RWPE2 (cell line): ENCODE measurements around the gene IRF2.

Experiments
- ATAC-seq: fragments of 200-7000 bp; cut with Tn5 transposase; 3 replicates; pipeline ENCODE4 v1.9.1; 2021; ENCODE audit warnings: low read depth
- DNase-seq: peaks from one replicate; pipeline ENCODE4 v3.0.0-alpha.2; 2020; ENCODE audit warnings: low spot score
- H3K27ac ChIP-seq: fragments of 450-650 bp; 2 replicates; pipeline ENCODE4 v1.5.1; 2017; ENCODE audit warnings: mild to moderate bottlenecking; ENCODE audit not compliant: poor library complexity, severe bottlenecking
- H3K27me3 ChIP-seq: fragments of 250-450 bp; sonication (Bioruptor Pico); 2 replicates; pipeline ENCODE4 v1.5.1; 2021; ENCODE audit warnings: mild to moderate bottlenecking, moderate library complexity; ENCODE audit not compliant: insufficient read depth, poor library complexity, severe bottlenecking
- H3K36me3 ChIP-seq: fragments of 250-450 bp; sonication (Bioruptor Pico); 2 replicates; pipeline ENCODE4 v1.5.1; 2020; ENCODE audit warnings: low read depth, mild to moderate bottlenecking, moderate library complexity
- H3K4me1 ChIP-seq: fragments of 250-450 bp; sonication (Bioruptor Pico); 2 replicates; pipeline ENCODE4 v1.5.1; 2021; ENCODE audit warnings: mild to moderate bottlenecking, moderate library complexity; ENCODE audit not compliant: insufficient read depth, poor library complexity, severe bottlenecking
- H3K4me3 ChIP-seq: fragments of 250-450 bp; sonication (Bioruptor Pico); 2 replicates; pipeline ENCODE4 v1.5.1; 2021; ENCODE audit warnings: mild to moderate bottlenecking, moderate library complexity; ENCODE audit not compliant: severe bottlenecking
- H3K9me3 ChIP-seq: fragments of 250-450 bp; sonication (Bioruptor Pico); 2 replicates; pipeline ENCODE4 v1.5.1; 2021; ENCODE audit warnings: mild to moderate bottlenecking, moderate library complexity; ENCODE audit not compliant: severe bottlenecking
- TF ChIP-seq, protein P1 (sequence below): fragments of 450-650 bp; IDR thresholded peaks from one replicate; pipeline ENCODE4 v1.5.1; 2017; ENCODE audit warnings: mild to moderate bottlenecking, moderate library complexity; ENCODE audit not compliant: poor library complexity, severe bottlenecking

Gene IRF2

GRCh38 chr4:184474263-184475095 lies at the start of gene IRF2:
Gene IRF2, minus strand, starts transcription at chr4:184474550. Its CDS starts 45,486 bp downstream, at chr4:184429064.
- DNase-seq (peak; percentile 96), ATAC-seq (peak; percentile 80)
- no peaks in the 10 kb centered on the region for H3K9me3 ChIP-seq
- H3K27ac ChIP-seq, result peak within 1 kb of the TSS; percentile 83
- H3K36me3 ChIP-seq, result no peaks in the 10 kb centered on the region
- H3K4me1 ChIP-seq, result peaks cover 4% of the 10 kb centered on the region
- H3K27me3 ChIP-seq, result no peaks in the 10 kb centered on the region
- TF ChIP-seq, protein P1, sequence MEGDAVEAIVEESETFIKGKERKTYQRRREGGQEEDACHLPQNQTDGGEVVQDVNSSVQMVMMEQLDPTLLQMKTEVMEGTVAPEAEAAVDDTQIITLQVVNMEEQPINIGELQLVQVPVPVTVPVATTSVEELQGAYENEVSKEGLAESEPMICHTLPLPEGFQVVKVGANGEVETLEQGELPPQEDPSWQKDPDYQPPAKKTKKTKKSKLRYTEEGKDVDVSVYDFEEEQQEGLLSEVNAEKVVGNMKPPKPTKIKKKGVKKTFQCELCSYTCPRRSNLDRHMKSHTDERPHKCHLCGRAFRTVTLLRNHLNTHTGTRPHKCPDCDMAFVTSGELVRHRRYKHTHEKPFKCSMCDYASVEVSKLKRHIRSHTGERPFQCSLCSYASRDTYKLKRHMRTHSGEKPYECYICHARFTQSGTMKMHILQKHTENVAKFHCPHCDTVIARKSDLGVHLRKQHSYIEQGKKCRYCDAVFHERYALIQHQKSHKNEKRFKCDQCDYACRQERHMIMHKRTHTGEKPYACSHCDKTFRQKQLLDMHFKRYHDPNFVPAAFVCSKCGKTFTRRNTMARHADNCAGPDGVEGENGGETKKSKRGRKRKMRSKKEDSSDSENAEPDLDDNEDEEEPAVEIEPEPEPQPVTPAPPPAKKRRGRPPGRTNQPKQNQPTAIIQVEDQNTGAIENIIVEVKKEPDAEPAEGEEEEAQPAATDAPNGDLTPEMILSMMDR, result no peak
- peak within 1 kb of the TSS; percentile 83 for H3K4me3 ChIP-seq

GRCh38 chr4:184515606-184516005 lies 41.3 kb upstream of the IRF2 start:
- Histone ChIP-seq H3K36me3 (no peaks in the 10 kb centered on the region), H3K4me3 (no peak overlapping the region), H3K27ac (no peak overlapping the region), H3K27me3 (no peaks in the 10 kb centered on the region), H3K4me1 (no peaks in the 10 kb centered on the region), H3K9me3 (no peaks in the 10 kb centered on the region)
- ATAC-seq, result no peak
- TF ChIP-seq, protein P1, result no peak
- DNase-seq, result no peak

DNA sequence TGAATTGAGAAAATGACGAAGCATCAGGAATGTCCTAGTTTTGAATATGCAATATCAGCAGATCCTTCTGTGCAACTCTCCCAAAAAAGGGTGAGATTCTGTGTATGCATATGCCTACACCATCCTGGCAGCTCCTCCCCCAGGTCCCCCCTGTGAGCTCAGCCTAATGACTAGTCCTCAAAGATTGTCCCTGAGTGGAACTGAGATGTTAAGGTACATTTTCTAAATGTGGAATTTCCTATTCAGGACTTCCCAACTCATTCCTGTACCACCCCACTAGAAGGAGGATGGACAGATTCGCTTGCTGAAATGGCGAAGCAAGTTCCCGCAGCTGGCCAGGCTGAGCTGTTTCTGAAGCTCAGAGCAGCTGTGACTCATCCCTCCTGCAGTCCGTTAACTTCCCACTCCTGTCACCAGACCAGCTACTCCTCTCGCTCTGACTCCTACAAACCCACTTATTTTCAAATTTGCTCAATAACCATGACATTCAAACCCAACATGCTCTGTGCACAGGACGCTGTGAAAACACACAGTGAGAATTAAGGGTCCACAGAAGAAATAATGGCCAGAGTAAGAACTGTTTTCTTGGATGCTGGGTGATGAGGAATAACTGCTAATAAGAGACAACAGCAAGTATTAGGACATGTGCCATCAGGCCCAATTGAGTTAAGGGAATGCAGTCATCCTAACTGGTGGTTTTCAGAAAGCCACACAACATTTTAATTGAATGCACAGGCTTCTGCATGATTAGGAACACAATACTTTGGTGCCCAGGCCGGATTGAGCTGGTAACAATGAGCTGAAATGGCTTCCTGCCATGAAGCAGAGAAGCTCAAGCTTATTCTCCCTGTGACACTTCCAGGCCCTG lies 40.0 kb upstream of the IRF2 start:
- TF ChIP-seq, protein P1, result no peak
- Histone ChIP-seq H3K27me3 (no peaks in the 10 kb centered on the region), H3K36me3 (no peaks in the 10 kb centered on the region), H3K27ac (no peak overlapping the region), H3K4me3 (no peak overlapping the region), H3K4me1 (no peaks in the 10 kb centered on the region), H3K9me3 (no peaks in the 10 kb centered on the region)
- ATAC-seq (peak; percentile 77), DNase-seq (no peak)

GRCh38 chr4:184513802-184514120 lies 39.4 kb upstream of the IRF2 start:
- no peaks in the 10 kb centered on the region for H3K9me3 ChIP-seq
- H3K27ac ChIP-seq, result no peak overlapping the region
- DNase-seq (no peak), ATAC-seq (no peak)
- H3K4me3 ChIP-seq, result no peak overlapping the region
- no peaks in the 10 kb centered on the region for H3K36me3 ChIP-seq
- no peaks in the 10 kb centered on the region for H3K27me3 ChIP-seq
- TF ChIP-seq, protein P1, result no peak
- H3K4me1 ChIP-seq, result no peaks in the 10 kb centered on the region

- Histone ChIP-seq H3K9me3 (no peaks in the 10 kb centered on the region), H3K27me3 (no peaks in the 10 kb centered on the region), H3K4me1 (no peaks in the 10 kb centered on the region), H3K4me3 (no peak overlapping the region), H3K27ac (no peak overlapping the region), H3K36me3 (no peaks in the 10 kb centered on the region)
- TF ChIP-seq, protein P1, result no peak
- DNase-seq (no peak), ATAC-seq (no peak)
Measured at GRCh38 chr4:184511156-184511555, 36.8 kb upstream of the IRF2 start.
